COR-L47 (cell line): ENCODE measurements around the gene DIP2C.
"Not testable (repeated sequence)": the region's sequence is repeated elsewhere in the genome, so short reads cannot be mapped to it uniquely, and the experiment has no call there.

Source experiments
- DNase-seq: peaks from one replicate; lab custom pipeline; 2025; lab: John Stamatoyannopoulos, UW

DIP2C gene

GRCh38 chr10:327889-328852 lies 361.3 kb downstream of the DIP2C start:
- DNase-seq = no peak

- DNase-seq = no peak
Observed at GRCh38 chr10:326894-327635, 362.4 kb downstream of the DIP2C start.

- no peak for DNase-seq
Observed at GRCh38 chr10:326350-326749, 363.1 kb downstream of the DIP2C start.

GRCh38 chr10:325282-325681 lies 364.2 kb downstream of the DIP2C start:
- DNase-seq = no peak

GRCh38 chr10:324593-324992 lies 364.9 kb downstream of the DIP2C start:
- no peak for DNase-seq

- no peak for DNase-seq
Observed at GRCh38 chr10:323651-324293, 365.7 kb downstream of the DIP2C start.

- DNase-seq = not testable (repeated sequence)
Observed at GRCh38 chr10:323046-323445, 366.4 kb downstream of the DIP2C start.

- no peak for DNase-seq
Observed at GRCh38 chr10:320771-321170, 368.7 kb downstream of the DIP2C start.

- no peak for DNase-seq
Observed at GRCh38 chr10:317926-318325, 371.5 kb downstream of the DIP2C start.

- DNase-seq = no peak
Observed at GRCh38 chr10:317271-317769, 372.1 kb downstream of the DIP2C start.

- DNase-seq = no peak
Observed at GRCh38 chr10:316390-316789, 373.1 kb downstream of the DIP2C start.

GRCh38 chr10:314871-315270 lies 374.6 kb downstream of the DIP2C start:
- no peak for DNase-seq

- no peak for DNase-seq
Observed at GRCh38 chr10:314381-314780, 375.1 kb downstream of the DIP2C start.

GRCh38 chr10:311901-312665 lies 377.4 kb downstream of the DIP2C start:
- no peak for DNase-seq

- DNase-seq = no peak
Observed at GRCh38 chr10:310976-311639, 378.4 kb downstream of the DIP2C start.

GRCh38 chr10:310371-310770 lies 379.1 kb downstream of the DIP2C start:
- DNase-seq = no peak

- no peak for DNase-seq
Observed at GRCh38 chr10:308572-309085, 380.8 kb downstream of the DIP2C start.

- no peak for DNase-seq
Observed at GRCh38 chr10:308101-308500, 381.4 kb downstream of the DIP2C start.

- no peak for DNase-seq
Observed at GRCh38 chr10:307659-308058, 381.8 kb downstream of the DIP2C start.

GRCh38 chr10:306675-307185 lies 382.7 kb downstream of the DIP2C start:
- DNase-seq = no peak
